ENCODE data around the gene FAM47C. TPM values are rescaled to one million over a fixed set of nuclear protein-coding genes. Genes with fewer than 3 reads are reported as not detected.
"Not testable (repeated sequence)": the region's sequence is repeated elsewhere in the genome, so short reads cannot be mapped to it uniquely, and the experiment has no call there.

FAM47C gene
- total RNA-seq, 4 donors from 2014 or later: not detected

DNA sequence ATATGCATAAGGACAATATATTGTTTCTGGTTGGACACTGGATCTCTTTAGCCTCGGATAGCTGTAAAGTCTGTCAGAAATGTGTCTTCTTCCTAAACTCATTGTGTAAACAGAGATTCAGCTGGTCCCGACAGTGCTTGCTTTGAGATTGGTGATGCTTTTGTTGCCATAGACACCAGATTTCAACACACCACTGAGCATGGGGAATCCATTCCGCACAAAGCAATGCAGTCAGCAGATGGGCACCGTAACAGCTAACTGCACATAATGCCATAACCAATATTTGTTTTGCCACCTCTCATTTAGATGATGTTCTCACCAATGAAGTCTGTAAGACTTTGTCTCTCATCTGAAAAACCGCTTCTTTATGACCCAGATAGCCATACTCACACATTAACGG is 33.3 kb upstream of the FAM47C start:
- Histone ChIP-seq H3K9me3 (no peaks in the 10 kb centered on the region), H3K4me3 (no peak overlapping the region), H3K36me3 (no peaks in the 10 kb centered on the region), H3K4me1 (no peaks in the 10 kb centered on the region), H3K27ac (no peak overlapping the region), H3K27me3 (no peaks in the 10 kb centered on the region)
- whole genome bisulfite sequencing, 2 donors: 59 to 76% methylated on average over 5 of the region's 6 CpGs
- TF ChIP-seq, protein P1, sequence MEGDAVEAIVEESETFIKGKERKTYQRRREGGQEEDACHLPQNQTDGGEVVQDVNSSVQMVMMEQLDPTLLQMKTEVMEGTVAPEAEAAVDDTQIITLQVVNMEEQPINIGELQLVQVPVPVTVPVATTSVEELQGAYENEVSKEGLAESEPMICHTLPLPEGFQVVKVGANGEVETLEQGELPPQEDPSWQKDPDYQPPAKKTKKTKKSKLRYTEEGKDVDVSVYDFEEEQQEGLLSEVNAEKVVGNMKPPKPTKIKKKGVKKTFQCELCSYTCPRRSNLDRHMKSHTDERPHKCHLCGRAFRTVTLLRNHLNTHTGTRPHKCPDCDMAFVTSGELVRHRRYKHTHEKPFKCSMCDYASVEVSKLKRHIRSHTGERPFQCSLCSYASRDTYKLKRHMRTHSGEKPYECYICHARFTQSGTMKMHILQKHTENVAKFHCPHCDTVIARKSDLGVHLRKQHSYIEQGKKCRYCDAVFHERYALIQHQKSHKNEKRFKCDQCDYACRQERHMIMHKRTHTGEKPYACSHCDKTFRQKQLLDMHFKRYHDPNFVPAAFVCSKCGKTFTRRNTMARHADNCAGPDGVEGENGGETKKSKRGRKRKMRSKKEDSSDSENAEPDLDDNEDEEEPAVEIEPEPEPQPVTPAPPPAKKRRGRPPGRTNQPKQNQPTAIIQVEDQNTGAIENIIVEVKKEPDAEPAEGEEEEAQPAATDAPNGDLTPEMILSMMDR (IDR thresholded peaks at IDR 0.05): no peak
- no peak for TF ChIP-seq POLR2A (IDR thresholded peaks at IDR 0.05)
- intact Hi-C loops (cut with DNase I): no loop called here
- no peak for DNase-seq

DNA sequence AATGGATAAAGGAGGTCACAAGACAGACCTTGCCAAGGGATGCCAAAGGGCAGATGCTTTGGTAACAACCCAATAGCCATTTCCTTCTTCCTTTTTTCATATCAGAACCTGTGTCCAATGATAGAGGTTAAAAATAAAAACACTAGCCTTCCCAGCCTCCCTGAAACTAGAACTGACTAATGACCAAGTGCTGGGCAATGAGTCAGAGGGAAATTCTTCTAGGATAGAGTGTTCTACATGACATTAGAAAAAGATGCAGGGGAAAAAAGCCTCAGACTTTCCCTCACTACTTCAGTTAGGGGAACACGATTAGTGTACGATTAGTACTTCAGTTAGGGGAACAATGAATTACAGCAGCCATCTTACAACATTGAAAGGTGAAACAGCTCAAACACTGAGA is 29.3 kb upstream of the FAM47C start:
- intact Hi-C loops (cut with DNase I): no loop called here
- 54 to 83% methylated on average over 2 of the region's 2 CpGs for WGBS, 2 donors
- Histone ChIP-seq H3K27ac (no peak overlapping the region), H3K36me3 (no peaks in the 10 kb centered on the region), H3K9me3 (no peaks in the 10 kb centered on the region), H3K4me1 (no peaks in the 10 kb centered on the region), H3K4me3 (no peak overlapping the region), H3K27me3 (no peaks in the 10 kb centered on the region)
- TF ChIP-seq POLR2A (IDR thresholded peaks at IDR 0.05): no peak
- TF ChIP-seq, protein P1 (IDR thresholded peaks at IDR 0.05): no peak
- no peak for DNase-seq

DNA sequence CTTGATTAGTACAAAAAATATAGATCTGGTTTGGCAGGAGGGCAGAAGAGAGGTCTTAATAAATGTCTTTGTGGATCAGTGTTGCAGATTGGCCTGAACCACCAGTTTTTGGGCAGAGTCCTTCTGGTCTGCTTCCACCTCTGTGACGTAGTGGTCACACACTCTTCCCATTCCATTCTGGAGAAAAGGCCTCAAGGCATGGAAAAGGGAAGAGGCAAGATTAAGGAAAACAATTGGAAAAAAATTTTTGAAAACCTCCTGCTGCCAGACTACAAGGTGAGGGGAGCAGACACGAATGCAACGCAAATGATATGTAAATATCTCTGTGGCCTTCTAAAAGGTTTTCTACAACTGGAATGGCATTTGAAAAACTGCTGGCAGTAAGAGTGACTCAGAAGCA is 24.3 kb upstream of the FAM47C start:
- TF ChIP-seq, protein P1 (IDR thresholded peaks at IDR 0.05): no peak
- no peak for TF ChIP-seq POLR2A (IDR thresholded peaks at IDR 0.05)
- no peak for DNase-seq
- WGBS, 2 donors: 22 to 54% methylated on average over 3 of the region's 3 CpGs
- Histone ChIP-seq H3K27ac (no peak overlapping the region), H3K27me3 (peaks cover 0 to 13% (median 0%) of the 10 kb centered on the region in 4 donors), H3K36me3 (no peaks in the 10 kb centered on the region), H3K4me1 (peaks cover 0 to 7% (median 0%) of the 10 kb centered on the region in 3 donors), H3K9me3 (no peaks in the 10 kb centered on the region), H3K4me3 (no peak overlapping the region)
- intact Hi-C loops (cut with DNase I): no loop called here

DNA sequence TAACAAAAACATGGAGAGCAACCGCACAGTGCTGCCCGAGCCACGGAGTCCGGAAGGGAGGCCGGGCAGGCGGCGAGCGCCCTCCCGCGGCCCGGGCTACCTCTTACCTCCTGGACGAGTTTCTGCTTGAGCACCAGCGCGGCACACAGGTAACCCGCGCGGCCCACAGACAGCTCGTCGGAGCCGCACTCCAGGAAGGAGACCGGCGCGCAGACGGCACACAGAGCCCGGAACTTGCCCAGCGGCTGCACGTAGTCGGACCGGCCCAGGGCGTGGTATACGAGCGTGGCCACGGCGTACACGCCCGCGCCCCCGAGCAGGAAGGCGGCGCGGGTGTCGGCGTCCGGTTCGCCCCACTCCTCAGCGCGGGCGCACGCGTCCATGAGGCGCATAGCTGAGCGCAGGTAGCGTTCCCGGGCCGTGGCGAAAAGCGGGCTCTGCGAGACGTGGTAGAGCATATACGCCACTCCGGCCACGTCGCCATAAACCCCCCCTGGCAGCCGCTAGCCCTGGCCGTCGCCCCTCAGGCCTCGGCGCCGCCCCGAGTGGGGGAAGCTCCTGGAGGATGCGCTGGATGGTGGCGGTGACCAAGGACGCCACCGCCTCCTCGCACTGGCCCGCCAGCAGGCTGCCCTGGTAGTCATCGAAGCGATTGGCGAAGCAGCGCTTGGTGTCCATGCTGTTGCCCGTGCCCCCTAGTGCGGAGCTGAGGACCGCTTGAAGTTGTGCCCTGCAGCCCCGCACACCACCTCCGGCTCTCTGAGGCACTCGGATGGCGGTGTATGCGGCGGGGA is 22.6 kb upstream of the FAM47C start:
- Histone ChIP-seq H3K27me3 (peaks cover 0 to 13% (median 0%) of the 10 kb centered on the region in 4 donors), H3K4me3 (peak overlapping the region in 3 of 4 donors; percentile 10 to 34 (median 27))
- H3K4me1 ChIP-seq; H3K9me3 ChIP-seq; H3K27ac ChIP-seq; intact Hi-C loops (cut with DNase I); DNase-seq; H3K36me3 ChIP-seq: not testable (repeated sequence)
- 0% methylated on average over 2 of the region's 89 CpGs; no CpG with 5 or more reads in 1 of the 2 donors for WGBS, 2 donors

DNA sequence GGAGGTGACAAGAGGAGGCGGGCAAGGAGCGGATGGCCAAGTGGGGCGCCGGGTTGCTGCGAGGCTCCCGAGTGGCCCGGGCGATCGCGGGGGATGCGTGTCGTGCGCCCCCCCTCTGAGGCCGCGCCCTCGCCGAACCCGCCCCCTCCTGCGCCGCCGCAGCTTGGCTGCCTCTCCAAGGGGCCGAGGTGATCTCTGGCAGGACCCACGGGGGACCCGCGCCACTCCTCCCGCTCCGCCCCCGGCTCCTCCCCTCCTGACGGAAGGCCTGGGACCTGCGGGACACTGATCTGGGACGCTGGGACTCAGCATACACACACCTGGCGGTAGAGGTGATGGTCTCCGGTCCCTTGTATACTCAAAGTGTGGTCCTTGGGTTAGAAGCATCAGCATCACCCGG is 21.9 kb upstream of the FAM47C start:
- no peak for DNase-seq
- no peaks in the 10 kb centered on the region for H3K36me3 ChIP-seq
- H3K27me3 ChIP-seq: peaks cover 0 to 13% (median 0%) of the 10 kb centered on the region in 4 donors
- TF ChIP-seq, protein P1 (IDR thresholded peaks at IDR 0.05): no peak
- no peak for TF ChIP-seq POLR2A (IDR thresholded peaks at IDR 0.05)
- no peaks in the 10 kb centered on the region for H3K9me3 ChIP-seq
- peaks cover 0 to 7% (median 0%) of the 10 kb centered on the region in 3 donors for H3K4me1 ChIP-seq
- WGBS, 2 donors: 40% methylated on average over 1 of the region's 34 CpGs; no CpG with 5 or more reads in 1 of the 2 donors
- intact Hi-C loops (cut with DNase I): no loop called here
- peak overlapping the region in 2 of 4 donors; percentile 27 to 34 for H3K4me3 ChIP-seq
- no peak overlapping the region for H3K27ac ChIP-seq

DNA sequence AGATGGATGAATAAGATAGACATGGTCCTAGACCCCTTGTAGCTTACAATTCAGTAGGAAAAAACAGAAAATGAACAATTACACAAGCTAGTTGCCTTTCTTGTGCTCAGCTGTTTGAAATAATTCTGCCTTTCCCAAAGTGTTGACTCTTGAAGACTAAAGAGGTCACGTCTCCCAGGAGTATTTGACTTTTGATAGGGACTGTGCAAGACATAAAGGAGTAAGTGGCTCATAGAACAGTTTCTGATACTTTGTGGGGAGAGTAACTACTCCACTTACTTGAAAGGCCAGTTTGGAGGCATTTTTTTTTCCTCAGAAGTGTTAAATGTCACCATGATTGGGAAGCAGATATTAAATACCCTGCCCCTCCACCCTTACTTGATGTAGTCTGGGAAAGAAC is 21.0 kb upstream of the FAM47C start:
- H3K4me3 ChIP-seq; H3K4me1 ChIP-seq; H3K27ac ChIP-seq; H3K9me3 ChIP-seq; DNase-seq; intact Hi-C loops (cut with DNase I); H3K36me3 ChIP-seq: not testable (repeated sequence)
- peaks cover 0 to 13% (median 0%) of the 10 kb centered on the region in 4 donors for H3K27me3 ChIP-seq
- no CpG with 5 or more reads among the region's 1 CpG for WGBS, 2 donors
